ENCODE data around the gene QKI.

The QKI gene

GRCh38 chr6:163596174-163596573 is 181.7 kb downstream of the QKI start:
- POLR2A ChIA-PET, result no interaction called here

GRCh38 chr6:163599136-163599535 is 184.6 kb downstream of the QKI start:
- no peaks in the 10 kb centered on the region for H3K4me1 ChIP-seq (ENCODE audit: control insufficient read depth, insufficient read depth, low read length)
- no peak overlapping the region for H3K4me3 ChIP-seq (ENCODE audit: low read depth, low read length)
- no peaks in the 10 kb centered on the region for H3K36me3 ChIP-seq (ENCODE audit: control insufficient read depth in 2 of 2, insufficient read depth in 1 of 2, low read length in 2 of 2)
- no peak overlapping the region for H3K27ac ChIP-seq (ENCODE audit: extremely low read depth, low read depth, low read length)
- TF ChIP-seq ZNF548 (tag by site-specific recombination; IDR thresholded peaks at IDR 0.05) (no peak), ZNF558 (tag by site-specific recombination; IDR thresholded peaks at IDR 0.05) (no peak), ZNF274 (IDR thresholded peaks at IDR 0.05; ENCODE audit: low read length) (no peak), ZNF274 (tag by site-specific recombination; IDR thresholded peaks at IDR 0.05; ENCODE audit: borderline replicate concordance) (no peak), ZNF155 (tag by site-specific recombination; IDR thresholded peaks at IDR 0.05) (no peak), ZNF416 (tag by site-specific recombination; IDR thresholded peaks at IDR 0.05) (no peak), ZNF2 (tag by site-specific recombination; IDR thresholded peaks at IDR 0.05) (no peak)
- no peaks in the 10 kb centered on the region for H3K9me3 ChIP-seq (ENCODE audit: control insufficient read depth, insufficient read depth, low read depth, low read length)
- POLR2A ChIA-PET, result no interaction called here
- CTCF ChIA-PET, result no interaction called here

More at GRCh38 chr6:163596174-163596573, 181.7 kb downstream of the QKI start:
- Histone ChIP-seq H3K27ac (ENCODE audit: extremely low read depth, low read depth, low read length) (no peak overlapping the region), H3K4me1 (ENCODE audit: control insufficient read depth, insufficient read depth, low read length) (no peaks in the 10 kb centered on the region), H3K4me3 (ENCODE audit: low read depth, low read length) (no peak overlapping the region), H3K36me3 (ENCODE audit: control insufficient read depth in 2 of 2, insufficient read depth in 1 of 2, low read length in 2 of 2) (no peaks in the 10 kb centered on the region), H3K9me3 (ENCODE audit: control insufficient read depth, insufficient read depth, low read depth, low read length) (no peaks in the 10 kb centered on the region)
- no peak for TF ChIP-seq ZNF114 (tag by site-specific recombination; IDR thresholded peaks at IDR 0.05)
- no peak for TF ChIP-seq ZNF112 (tag by site-specific recombination; IDR thresholded peaks at IDR 0.05)
- no peak for TF ChIP-seq ZNF518A (tag by site-specific recombination; conservative IDR thresholded peaks at IDR 0.05; ENCODE audit: low read depth)
- TF ChIP-seq ZNF239 (tag by site-specific recombination; IDR thresholded peaks at IDR 0.05), result no peak
- no peak for TF ChIP-seq ZNF266 (tag by site-specific recombination; IDR thresholded peaks at IDR 0.05; ENCODE audit: low read depth)
- TF ChIP-seq ZBTB21 (tag by site-specific recombination; IDR thresholded peaks at IDR 0.05), result no peak
- no peak for TF ChIP-seq SALL2 (tag by site-specific recombination; IDR thresholded peaks at IDR 0.05; ENCODE audit: borderline replicate concordance)
- TF ChIP-seq HOXA7 (CRISPR knock-in tag; IDR thresholded peaks at IDR 0.05; ENCODE audit: borderline replicate concordance), result no peak
- CTCF ChIA-PET, result interaction anchor here (0.7 kb wide), 1 partner anchor 14 kb away, joined by 4 read pairs; no protein-coding TSS in a partner anchor

GRCh38 chr6:163599684-163600083 is 185.2 kb downstream of the QKI start:
- ChIA-PET POLR2A (no interaction called here), CTCF (interaction anchor here (0.6 kb wide), 1 partner anchor 121 kb away, joined by 3 read pairs; no protein-coding TSS in a partner anchor)
- no peak for TF ChIP-seq ZNF423 (tag by site-specific recombination; IDR thresholded peaks at IDR 0.05)
- no peak for TF ChIP-seq ZNF184 (tag by site-specific recombination; IDR thresholded peaks at IDR 0.05)
- no peak for TF ChIP-seq ZNF843 (tag by site-specific recombination; IDR thresholded peaks at IDR 0.05)
- TF ChIP-seq ZNF580 (tag by site-specific recombination; IDR thresholded peaks at IDR 0.05), result no peak
- TF ChIP-seq ZNF394 (tag by site-specific recombination; IDR thresholded peaks at IDR 0.05; ENCODE audit: borderline replicate concordance), result no peak
- no peak for TF ChIP-seq CTCF (tag by site-specific recombination; IDR thresholded peaks at IDR 0.05)
- no peak for TF ChIP-seq ZNF513 (tag by site-specific recombination; IDR thresholded peaks at IDR 0.05)
- TF ChIP-seq ZNF157 (tag by site-specific recombination; IDR thresholded peaks at IDR 0.05), result no peak
- TF ChIP-seq GLIS1 (tag by site-specific recombination; IDR thresholded peaks at IDR 0.05), result no peak
- TF ChIP-seq ZNF214 (tag by site-specific recombination; IDR thresholded peaks at IDR 0.05; ENCODE audit: borderline replicate concordance), result no peak
- H3K36me3 ChIP-seq (ENCODE audit: control insufficient read depth in 2 of 2, insufficient read depth in 1 of 2, low read length in 2 of 2), result no peaks in the 10 kb centered on the region
- H3K4me3 ChIP-seq (ENCODE audit: low read depth, low read length), result no peak overlapping the region
- H3K27ac ChIP-seq (ENCODE audit: extremely low read depth, low read depth, low read length), result no peak overlapping the region
- no peaks in the 10 kb centered on the region for H3K9me3 ChIP-seq (ENCODE audit: control insufficient read depth, insufficient read depth, low read depth, low read length)
- H3K4me1 ChIP-seq (ENCODE audit: control insufficient read depth, insufficient read depth, low read length), result no peaks in the 10 kb centered on the region

Measured in HEK293 (cell line).